H1 (cell line): ENCODE results near the gene RPGRIP1. TPM values are rescaled to one million over a fixed set of nuclear protein-coding genes. Genes with fewer than 3 reads are reported as not detected.

Experiments used
- CTCF ChIA-PET: fragments of 300-600 bp; sonication (Branson Sonifier 250); formaldehyde crosslinking; loops from one replicate; lab custom pipeline; 2021; ENCODE audit not compliant: partially characterized antibody; lab: Charles Lee
- POLR2A ChIA-PET: fragments of 300-600 bp; sonication (Branson Sonifier 250); formaldehyde crosslinking; loops from one replicate; lab custom pipeline; 2021; ENCODE audit warnings: inconsistent platforms; ENCODE audit not compliant: partially characterized antibody; lab: Charles Lee
- DNase-seq, 2 experiments: peaks; one replicate each; pipeline versions ENCODE4 v3.0.0 to v3.0.0-alpha.2; 2010 to 2022; ENCODE audit warnings: low spot score in 2 of 2, low read depth in 1 of 2, mixed read lengths in 1 of 2
- FAIRE-seq: peaks from 2 replicates; lab custom pipeline; 2011; peaks lifted over from hg19 to GRCh38; lab: Jason Lieb, UNC
- H2AFZ ChIP-seq: 2 replicates; pipeline ENCODE4 v1.8.1; 2012; ENCODE audit warnings: low read length, inconsistent platforms
- H2AK5ac ChIP-seq: 2 replicates; pipeline ENCODE4 v1.6.1; 2013; ENCODE audit warnings: low read depth, low read length
- H2BK120ac ChIP-seq: replicated peaks from 2 replicates; pipeline ENCODE3; 2013; ENCODE audit warnings: low read depth, low read length, inconsistent platforms
- H2BK12ac ChIP-seq: 2 replicates; pipeline ENCODE4 v1.6.1; 2013; ENCODE audit warnings: low read depth, low read length
- H2BK15ac ChIP-seq: 2 replicates; pipeline ENCODE4 v1.6.1; 2013; ENCODE audit warnings: low read length
- H2BK20ac ChIP-seq: 2 replicates; pipeline ENCODE4 v1.6.1; 2013; ENCODE audit warnings: low read length
- H2BK5ac ChIP-seq: 2 replicates; pipeline ENCODE4 v1.6.1; 2013; ENCODE audit warnings: low read depth, low read length
- H3K14ac ChIP-seq: 2 replicates; pipeline ENCODE4 v1.6.1; 2013; ENCODE audit warnings: inconsistent platforms; ENCODE audit not compliant: insufficient read length
- H3K18ac ChIP-seq: 2 replicates; pipeline ENCODE4 v1.6.1; 2013; ENCODE audit warnings: low read length; ENCODE audit errors: extremely low read depth
- H3K23ac ChIP-seq: 2 replicates; pipeline ENCODE4 v1.6.1; 2013; ENCODE audit warnings: inconsistent platforms; ENCODE audit not compliant: insufficient read length
- H3K23me2 ChIP-seq: 2 replicates; pipeline ENCODE4 v1.6.1; 2013; ENCODE audit warnings: low read depth, low read length
- H3K27ac ChIP-seq: 2 replicates; pipeline ENCODE4 v1.6.1; 2011; ENCODE audit warnings: low read depth, low read length, inconsistent platforms
- H3K27me3 ChIP-seq, 4 experiments: replicated peaks in 1 of 4; 1 replicate in 1 of 4; 2 replicates in 3 of 4; pipeline versions ENCODE4 v1.6.1 to v1.8.1; 2011 to 2013; ENCODE audit warnings: low read length in 3 of 4, mild to moderate bottlenecking in 3 of 4, inconsistent platforms in 2 of 4, mixed read lengths in 2 of 4, moderate library complexity in 1 of 4; ENCODE audit not compliant: control insufficient read depth in 3 of 4, insufficient read depth in 3 of 4; ENCODE audit errors: extremely low read depth in 1 of 4
- H3K36me3 ChIP-seq, 4 experiments: 2 replicates each; pipeline versions ENCODE4 v1.6.1 to v1.8.1; 2011 to 2013; ENCODE audit warnings: mild to moderate bottlenecking in 4 of 4, low read length in 3 of 4, moderate library complexity in 2 of 4, control low read depth in 1 of 4, inconsistent platforms in 1 of 4; ENCODE audit not compliant: insufficient read depth in 4 of 4, control insufficient read depth in 2 of 4
- H3K4ac ChIP-seq: replicated peaks from 2 replicates; pipeline ENCODE3; 2013; ENCODE audit warnings: low read length, low read depth, mixed read lengths, inconsistent platforms; ENCODE audit not compliant: insufficient read length
- H3K4me1 ChIP-seq, 4 experiments: replicated peaks in 1 of 4; 1 replicate in 1 of 4; 2 replicates in 3 of 4; pipeline versions ENCODE4 v1.6.1 to v1.8.1; 2011 to 2013; ENCODE audit warnings: low read length in 3 of 4, inconsistent platforms in 2 of 4, mixed read lengths in 1 of 4; ENCODE audit not compliant: insufficient read depth in 4 of 4, control insufficient read depth in 3 of 4
- H3K4me2 ChIP-seq, 2 experiments: 2 replicates each; pipeline versions ENCODE4 v1.6.1 to v1.8.1; 2011 to 2013; ENCODE audit warnings: low read depth in 2 of 2, low read length in 2 of 2, control low read depth in 1 of 2, inconsistent platforms in 1 of 2, mild to moderate bottlenecking in 1 of 2; ENCODE audit not compliant: insufficient read depth in 1 of 2
- H3K4me3 ChIP-seq, 4 experiments: fragments of 200-600, 300-600 bp in 1 of 4; sonication (generic), shearing (Covaris generic), sonication (Bioruptor Twin) in 1 of 4; 2 replicates each; pipeline versions ENCODE4 v1.5.1 to v1.8.1; 2011 to 2016; ENCODE audit warnings: low read length in 4 of 4, low read depth in 3 of 4, control low read depth in 2 of 4, inconsistent platforms in 2 of 4, mild to moderate bottlenecking in 2 of 4, mixed read lengths in 1 of 4, moderate library complexity in 1 of 4; ENCODE audit not compliant: insufficient read depth in 2 of 4; ENCODE audit errors: extremely low read depth in 1 of 4
- H3K56ac ChIP-seq: replicated peaks from 2 replicates; pipeline ENCODE3; 2013; ENCODE audit warnings: low read depth, mild to moderate bottlenecking, mixed read lengths, low read length, inconsistent platforms; ENCODE audit not compliant: insufficient read length
- H3K79me1 ChIP-seq: 2 replicates; pipeline ENCODE4 v1.6.1; 2013; ENCODE audit warnings: low read depth, low read length, control low read depth
- H3K79me2 ChIP-seq, 2 experiments: 2 replicates each; pipeline versions ENCODE4 v1.6.1 to v1.8.1; 2012 to 2013; ENCODE audit warnings: low read length in 2 of 2, mild to moderate bottlenecking in 2 of 2, inconsistent platforms in 1 of 2; ENCODE audit not compliant: insufficient read depth in 2 of 2, control insufficient read depth in 1 of 2
- H3K9ac ChIP-seq, 4 experiments: replicated peaks in 1 of 4; 1 replicate in 1 of 4; 2 replicates in 3 of 4; pipeline versions ENCODE4 v1.6.1 to v1.8.1; 2011 to 2013; ENCODE audit warnings: low read depth in 3 of 4, low read length in 3 of 4, control low read depth in 2 of 4, mild to moderate bottlenecking in 2 of 4, moderate library complexity in 2 of 4, inconsistent platforms in 1 of 4; ENCODE audit errors: extremely low read depth in 1 of 4
- H3K9me3 ChIP-seq, 2 experiments: 2 replicates each; pipeline versions ENCODE4 v1.6.1 to v1.8.1; 2012 to 2013; ENCODE audit warnings: mild to moderate bottlenecking in 2 of 2, moderate library complexity in 2 of 2, control low read depth in 1 of 2, inconsistent platforms in 1 of 2, low read depth in 1 of 2, low read length in 1 of 2, mixed read lengths in 1 of 2; ENCODE audit not compliant: insufficient read depth in 2 of 2
- H4K20me1 ChIP-seq, 2 experiments: replicated peaks in 1 of 2; 2 replicates each; pipeline versions ENCODE3 to v1.8.1; 2011 to 2013; ENCODE audit warnings: inconsistent platforms in 2 of 2, low read length in 2 of 2, mild to moderate bottlenecking in 1 of 2; ENCODE audit not compliant: insufficient read depth in 2 of 2, control insufficient read depth in 1 of 2
- H4K5ac ChIP-seq: 2 replicates; pipeline ENCODE4 v1.6.1; 2013; ENCODE audit warnings: low read length, low read depth, mixed read lengths, inconsistent platforms; ENCODE audit not compliant: insufficient read length
- H4K8ac ChIP-seq: 2 replicates; pipeline ENCODE4 v1.8.0; 2013; ENCODE audit warnings: mild to moderate bottlenecking, moderate library complexity, low read length, inconsistent platforms; ENCODE audit not compliant: insufficient read depth; ENCODE audit errors: extremely low read depth
- H4K91ac ChIP-seq: replicated peaks from 2 replicates; pipeline ENCODE3; 2013; ENCODE audit warnings: low read length, mixed read lengths, inconsistent platforms; ENCODE audit not compliant: insufficient read length
- BACH1 ChIP-seq: IDR thresholded peaks from 2 replicates; pipeline ENCODE4 v1.6.1; 2012; ENCODE audit warnings: low read length, improper control_type of control experiment
- BRCA1 ChIP-seq: IDR thresholded peaks from 2 replicates; pipeline ENCODE4 v1.6.1; 2012; ENCODE audit warnings: low read depth, low read length, improper control_type of control experiment
- EGR1 ChIP-seq: IDR thresholded peaks from 2 replicates; pipeline ENCODE4 v1.6.1; 2011; ENCODE audit warnings: low read depth, low read length, borderline replicate concordance
- EP300 ChIP-seq, 2 experiments: IDR thresholded peaks; 1 replicate in 1 of 2; 2 replicates in 1 of 2; pipeline ENCODE4 v1.6.1; 2011 to 2012; ENCODE audit warnings: low read depth in 2 of 2, low read length in 2 of 2, mild to moderate bottlenecking in 2 of 2, borderline replicate concordance in 1 of 2, inconsistent platforms in 1 of 2, moderate library complexity in 1 of 2
- GABPA ChIP-seq: IDR thresholded peaks from 2 replicates; pipeline ENCODE4 v1.6.1; 2011; ENCODE audit warnings: mild to moderate bottlenecking, low read length, moderate library complexity, borderline replicate concordance; ENCODE audit not compliant: insufficient read depth
- GTF2F1 ChIP-seq: IDR thresholded peaks from 2 replicates; pipeline ENCODE4 v1.6.1; 2012; ENCODE audit warnings: low read depth, low read length, improper control_type of control experiment, borderline replicate concordance
- MAFK ChIP-seq: IDR thresholded peaks from 2 replicates; pipeline ENCODE4 v1.6.1; 2012; ENCODE audit warnings: low read depth, mild to moderate bottlenecking, improper control_type of control experiment, low read length
- PHF8 ChIP-seq: fragments of 200-600 bp; sonication (generic); conservative IDR thresholded peaks from 2 replicates; pipeline ENCODE4 v1.7.1; 2012; ENCODE audit warnings: low read depth, mild to moderate bottlenecking, inconsistent platforms, low read length, moderate library complexity
- SAP30 ChIP-seq: fragments of 300-600 bp; sonication (generic); IDR thresholded peaks from 2 replicates; pipeline ENCODE4 v1.7.1; 2012; ENCODE audit warnings: low read length, moderate library complexity, mild to moderate bottlenecking, inconsistent platforms; ENCODE audit not compliant: insufficient read depth, insufficient replicate concordance
- SIN3A ChIP-seq, 2 experiments: IDR thresholded peaks in 1 of 2; conservative IDR thresholded peaks in 1 of 2; 2 replicates each; pipeline ENCODE4 v1.6.1; 2011 to 2012; ENCODE audit warnings: low read length in 2 of 2, improper control_type of control experiment in 1 of 2, low read depth in 1 of 2, mild to moderate bottlenecking in 1 of 2
- SP2 ChIP-seq: IDR thresholded peaks from 2 replicates; pipeline ENCODE4 v1.6.1; 2012; ENCODE audit warnings: mild to moderate bottlenecking, low read length, inconsistent platforms
- WGBS, 2 experiments: shearing (Covaris generic) in 1 of 2; methylation state at CpG; one replicate each; pipeline versions ENCODE4 v1.1.6 to v1.1.7; 2013 to 2015; ENCODE audit warnings: low lambda C conversion rate in 2 of 2, mixed read lengths in 2 of 2, inconsistent platforms in 1 of 2, low coverage in 1 of 2, missing lambda C conversion rate in 1 of 2; ENCODE audit not compliant: insufficient replicate concordance in 2 of 2, insufficient coverage in 1 of 2, insufficient read length in 1 of 2; ENCODE audit errors: extremely low coverage in 1 of 2, missing lambda C conversion rate in 1 of 2; 5-methylcytosine and 5-hydroxymethylcytosine counted together
- polyA plus RNA-seq, 7 experiments: library from polyadenylated mRNA; depleted of rRNA in 3 of 7; stranded (reverse) in 5 of 7; unstranded in 2 of 7; fragments of >200 nt in 5 of 7; fragments of 200-250 nt in 2 of 7; gene quantifications; 1 replicate in 5 of 7; 2 replicates in 1 of 7; 4 replicates in 1 of 7; pipeline versions ENCODE4 v1.2.1 to v1.2.3, GENCODE V29; 2011 to 2013; ENCODE audit warnings: missing spikeins in 2 of 7, mixed read lengths in 2 of 7
- total RNA-seq: library from RNA; stranded (reverse); fragmentation: NEBNext Ultra II Directional; extraction: Animal tissue kit (Norgen Biotek cat#: 25700); gene quantifications from 2 replicates; pipeline ENCODE4 v1.2.1, GENCODE V29; 2021

RPGRIP1 gene
- total and polyA plus RNA-seq, 2 of the 8 experiments (the other 6 are each of a cell fraction or from before 2014, with no cell fraction given): 0.36 to 0.65 TPM

- POLR2A ChIA-PET: interaction anchor here (0.9 to 2.8 kb wide), 7 partner anchors 9 to 51 kb away, joined by 3 to 18 read pairs (median 4); no protein-coding TSS in a partner anchor
- Histone ChIP-seq H4K91ac (no peak overlapping the region), H4K5ac (no peak overlapping the region), H3K23ac (no peak overlapping the region), H2BK120ac (no peak overlapping the region), H3K23me2 (peaks cover 7% of the 10 kb centered on the region; the same call in 1 of the 2 replicates), H3K4me2 (no peak overlapping the region), H3K4me1 (peaks cover 0 to 3% (median under 1%) of the 10 kb centered on the region in 4 experiments; a peak in 1 of 7 replicates), H4K20me1 (no peaks in the 10 kb centered on the region), H4K8ac (no peak overlapping the region), H2AFZ (no peak overlapping the region), H3K27ac (no peak overlapping the region), H3K9ac (no peak overlapping the region), H3K79me1 (no peaks in the 10 kb centered on the region), H3K4me3 (no peak overlapping the region), H2BK5ac (no peak overlapping the region), H2BK15ac (no peak overlapping the region), H3K18ac (no peak overlapping the region), H3K14ac (no peak overlapping the region), H3K36me3 (no peaks in the 10 kb centered on the region), H3K27me3 (no peaks in the 10 kb centered on the region), H2AK5ac (no peak overlapping the region), H3K79me2 (no peaks in the 10 kb centered on the region), H2BK12ac (no peak overlapping the region), H3K9me3 (no peaks in the 10 kb centered on the region), H2BK20ac (no peak overlapping the region)
- FAIRE-seq: no peak
- TF ChIP-seq GTF2F1 (no peak), GABPA (no peak), EP300 (IDR thresholded peaks at IDR 0.05; ENCODE audit: borderline replicate concordance in 1 of 2, low read depth in 2 of 2, low read length in 2 of 2) (no peak), SAP30 (no peak), BACH1 (no peak), PHF8 (no peak), BRCA1 (no peak), EGR1 (no peak), MAFK (no peak), SP2 (no peak), SIN3A (conservative IDR thresholded peaks at IDR 0.05 in 1 of 2, IDR thresholded peaks at IDR 0.05 in 1 of 2; ENCODE audit: low read depth in 1 of 2, low read length in 2 of 2) (no peak)
- TF ChIP-seq, all 59 proteins: peak for 0
- WGBS, 2 experiments: 90% methylated on average over 12 of the region's 12 CpGs; no CpG with 5 or more reads in 1 of the 2 experiments
- CTCF ChIA-PET: interaction anchor here (0.7 kb wide), 1 partner anchor 35 kb away, joined by 3 read pairs; no protein-coding TSS in a partner anchor
- DNase-seq: no peak
- Histone ChIP-seq H3K4ac (no peak overlapping the region), H3K56ac (no peak overlapping the region)
Observed at GRCh38 chr14:21298358-21298757, 18.5 kb downstream of the RPGRIP1 start.
